Limb (tissue), 2 donors: ENCODE data around the gene PRSS12.
"Not testable (repeated sequence)": the region's sequence is repeated elsewhere in the genome, so short reads cannot be mapped to it uniquely, and the experiment has no call there.

Experiments used
- DNase-seq, 2 donors: peaks; one replicate each; pipeline ENCODE4 v3.0.0-alpha.2; 2016; ENCODE audit errors: extremely low spot score in 2 of 2

PRSS12 gene

DNA sequence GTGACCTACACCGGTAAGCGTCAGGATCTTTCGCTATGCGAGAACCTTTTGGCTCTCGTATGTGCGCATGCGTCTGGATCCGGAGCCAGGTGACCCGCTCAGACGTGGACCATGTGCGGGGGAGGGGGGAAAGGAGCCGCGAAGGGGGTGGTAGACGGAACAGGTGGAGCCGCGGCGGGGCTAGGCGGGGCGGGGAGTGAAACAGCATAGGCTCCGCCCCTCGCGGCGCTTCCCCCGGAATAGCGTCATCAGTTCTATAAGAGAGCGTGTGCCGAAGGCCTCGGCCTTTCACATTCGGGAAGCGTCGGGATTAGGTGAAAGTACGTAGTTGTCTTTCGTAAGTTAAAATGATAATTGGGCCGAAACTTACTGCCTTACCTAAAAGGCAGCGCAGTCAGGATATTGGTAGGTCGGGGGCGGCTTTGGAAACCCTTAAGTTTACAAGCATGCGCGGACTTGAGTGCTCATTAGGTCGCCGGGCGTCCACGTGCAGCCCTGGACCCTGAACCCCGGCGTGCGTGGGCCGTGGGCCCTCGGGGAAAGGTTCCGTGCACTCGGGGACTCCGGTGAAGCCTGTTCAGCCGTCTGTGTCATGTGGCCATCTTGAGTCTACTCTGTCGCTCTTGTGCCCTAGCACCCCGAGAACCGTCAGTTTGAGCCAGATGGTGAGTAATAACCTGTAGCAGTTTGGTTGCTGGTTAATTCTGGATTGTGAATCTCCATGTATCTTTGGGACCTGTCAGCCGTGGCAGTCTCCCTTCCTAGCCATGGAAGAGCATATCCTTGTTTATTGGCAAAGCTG is 74.1 kb downstream of the PRSS12 start:
- DNase-seq, result peak; percentile 96 to 97

DNA sequence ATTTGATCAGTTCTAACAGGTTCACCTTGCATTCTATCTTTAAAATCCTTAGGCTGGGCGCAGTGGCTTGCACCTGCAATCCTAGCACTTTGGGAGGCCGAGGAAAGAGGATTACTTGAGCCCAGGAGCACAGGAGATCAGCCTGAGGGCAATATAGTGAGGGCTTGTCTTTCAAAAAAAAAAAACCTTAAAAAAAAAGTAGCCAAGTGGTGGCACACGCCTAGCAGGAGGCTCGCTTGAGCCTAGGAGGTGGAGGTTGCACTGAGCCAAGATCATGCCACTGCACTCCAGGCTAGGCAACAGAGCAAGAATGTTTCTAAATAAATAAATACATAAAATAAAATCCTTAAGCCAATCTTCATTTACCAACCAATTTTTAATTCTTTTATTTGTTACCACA is 75.6 kb downstream of the PRSS12 start:
- no peak for DNase-seq

DNA sequence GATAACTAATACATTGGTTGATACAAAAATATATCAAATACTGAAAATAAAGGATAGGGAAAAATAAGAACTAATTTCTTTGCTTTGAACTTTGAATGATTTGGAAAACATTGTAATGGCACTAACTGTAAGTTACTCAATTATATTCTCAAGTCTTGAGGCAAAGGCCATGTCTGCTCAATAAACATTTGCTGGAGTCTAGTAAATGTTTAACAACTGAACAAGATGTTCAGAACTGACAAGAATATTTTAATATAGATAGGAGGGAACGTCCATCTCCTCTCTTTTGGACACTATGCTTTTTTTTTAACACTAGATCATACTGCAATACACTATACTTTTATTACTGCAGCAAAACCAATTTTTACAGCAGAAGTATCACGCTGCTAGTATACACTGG is 76.2 kb downstream of the PRSS12 start:
- DNase-seq, result no peak

DNA sequence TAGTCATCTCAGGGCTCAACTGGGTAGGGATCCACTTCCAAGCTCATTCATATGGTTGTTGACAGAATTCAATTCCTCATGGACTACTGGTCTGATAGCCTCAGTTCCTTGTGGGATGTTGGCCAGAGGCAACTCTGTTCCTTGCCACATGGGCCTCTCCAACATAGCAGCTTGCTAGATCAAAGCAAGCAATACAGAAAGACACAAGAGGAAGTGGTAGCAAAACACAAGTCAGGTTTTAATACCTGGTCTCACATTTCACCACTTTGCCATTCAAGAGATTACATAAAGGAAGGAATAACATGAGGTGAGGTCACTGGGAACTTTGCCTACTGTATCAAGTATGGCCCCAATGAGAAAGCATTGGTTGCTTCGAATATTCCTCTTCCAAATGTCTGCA is 79.2 kb downstream of the PRSS12 start:
- no peak for DNase-seq

DNA sequence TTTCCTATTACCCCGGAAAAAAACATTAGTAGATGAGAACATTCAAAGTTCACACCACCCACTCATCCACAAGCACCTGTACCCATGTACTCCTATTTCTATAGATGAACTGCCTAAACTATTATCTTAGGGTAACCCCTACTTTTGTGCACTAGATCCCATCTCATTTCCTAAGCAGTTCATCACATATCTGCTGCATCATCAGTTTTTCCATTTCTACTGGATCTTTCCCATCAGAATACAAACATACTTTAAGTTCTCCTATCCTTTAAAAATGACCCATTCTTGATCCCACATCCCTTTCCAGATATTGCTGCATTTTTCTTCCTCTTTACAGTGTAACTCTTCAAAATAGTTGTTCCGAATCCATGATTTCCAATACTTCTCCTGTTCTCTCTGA is 81.0 kb downstream of the PRSS12 start:
- DNase-seq, result no peak

DNA sequence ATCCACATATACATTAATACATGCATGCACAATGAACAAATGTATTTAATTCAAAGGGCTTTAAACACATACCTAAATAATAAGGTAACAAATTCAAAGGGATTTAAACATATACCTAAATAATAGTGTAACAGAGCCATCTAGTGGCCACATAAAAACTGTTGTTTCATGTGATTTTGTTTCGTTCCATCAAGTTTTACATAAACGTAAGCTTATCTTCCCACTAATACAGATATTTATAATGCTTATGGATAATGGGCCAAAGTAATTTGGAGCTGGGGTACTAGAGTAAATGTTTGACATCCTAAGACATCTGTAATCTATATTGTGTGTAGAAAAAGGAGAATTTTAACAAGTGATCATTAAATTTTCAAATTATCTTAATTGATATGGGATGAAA is 82.3 kb downstream of the PRSS12 start:
- peak in 1 of 2 donors; percentile 61 for DNase-seq

DNA sequence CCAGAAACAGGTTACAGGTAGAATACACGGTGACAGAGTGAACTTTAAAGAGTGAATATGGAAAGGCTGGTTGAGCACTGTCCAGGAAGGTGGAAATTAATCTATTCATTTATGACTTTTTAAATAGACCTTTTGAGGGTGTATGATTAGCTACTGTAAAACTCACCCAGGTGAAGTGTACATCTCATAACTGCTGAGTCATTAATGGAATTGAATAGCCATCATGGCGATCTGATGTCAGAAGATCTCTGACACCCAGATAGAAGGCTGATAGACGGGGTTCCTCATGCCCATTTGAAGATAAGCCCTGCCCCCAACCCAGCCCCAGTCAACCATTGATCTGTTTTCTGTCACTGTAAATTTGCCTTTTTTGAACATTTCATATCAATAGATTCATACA is 84.0 kb downstream of the PRSS12 start:
- no peak for DNase-seq

DNA sequence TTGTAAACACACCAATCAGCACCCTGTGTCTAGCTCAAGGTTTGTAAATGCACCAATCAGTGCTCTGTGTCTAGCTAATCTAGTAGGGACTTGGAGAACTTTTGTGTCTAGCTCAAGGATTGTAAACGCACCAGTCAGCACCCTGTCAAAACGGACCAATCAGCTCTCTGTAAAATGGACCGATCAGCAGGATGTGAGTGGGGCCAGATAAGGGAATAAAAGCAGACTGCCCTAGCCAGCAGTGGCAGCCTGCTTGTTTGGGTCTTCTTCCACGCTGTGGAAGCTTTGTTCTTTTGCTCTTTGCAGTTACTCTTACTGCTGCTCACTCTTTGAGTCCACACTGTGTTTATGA is 86.7 kb downstream of the PRSS12 start:
- not testable (repeated sequence) for DNase-seq

DNA sequence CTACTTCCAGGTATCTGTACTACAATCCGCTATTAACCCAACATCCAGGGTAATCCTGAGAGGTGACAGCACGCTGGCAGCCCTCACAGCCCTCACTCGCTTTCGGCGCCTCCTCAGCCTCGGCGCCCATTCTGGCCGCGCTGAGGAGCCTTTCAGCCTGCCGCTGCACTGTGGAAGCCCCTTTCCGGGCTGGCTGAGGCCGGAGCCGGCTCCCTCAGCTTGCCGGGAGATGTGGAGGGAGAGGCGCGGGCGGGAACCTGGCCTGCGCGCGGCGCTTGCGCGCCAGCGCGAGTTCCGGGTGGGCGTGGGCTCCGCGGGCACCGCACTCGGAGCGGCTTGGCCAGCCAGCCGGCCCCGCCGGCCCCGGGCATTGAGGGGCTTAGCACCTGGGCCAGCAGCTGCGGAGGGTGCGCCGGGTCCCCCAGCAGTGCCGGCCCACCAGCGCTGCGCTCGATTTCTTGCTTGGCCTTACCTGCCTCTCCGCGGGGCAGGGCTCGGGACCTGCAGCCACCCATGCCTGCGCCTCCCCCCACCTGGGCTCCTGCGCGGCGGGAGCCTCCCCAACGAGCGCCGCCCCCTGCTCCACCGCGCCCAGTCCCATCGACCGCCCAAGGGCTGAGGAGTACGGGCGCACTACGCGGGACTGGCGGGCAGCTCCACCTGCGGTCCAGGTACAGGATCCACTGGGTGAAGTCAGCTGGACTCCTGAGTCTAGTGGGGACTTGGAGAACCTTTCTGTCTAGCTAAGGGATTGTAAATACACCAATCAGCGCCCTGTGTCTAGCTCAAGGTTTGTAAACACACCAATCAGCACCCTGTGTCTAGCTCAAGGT is 87.3 kb downstream of the PRSS12 start:
- peak in 1 of 2 donors; percentile 76 for DNase-seq

DNA sequence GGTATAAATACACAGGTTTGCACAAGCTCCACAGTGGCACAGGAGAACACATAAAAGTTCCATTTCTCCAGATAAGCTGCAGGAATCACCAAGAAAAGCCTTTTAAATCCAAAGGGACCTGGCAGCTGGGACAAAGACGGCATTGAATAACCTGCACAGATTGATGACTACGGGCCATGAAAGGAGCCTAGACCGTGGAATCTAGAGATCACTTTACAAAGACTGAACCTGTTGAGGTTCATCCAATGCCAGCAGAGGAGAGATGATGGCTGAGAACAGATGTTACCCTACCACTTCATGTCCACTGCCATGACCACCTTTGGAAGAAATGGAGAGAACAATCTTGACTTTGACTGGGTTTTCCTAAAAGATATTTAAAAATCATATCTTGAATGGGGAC is 88.7 kb downstream of the PRSS12 start:
- no peak for DNase-seq

DNA sequence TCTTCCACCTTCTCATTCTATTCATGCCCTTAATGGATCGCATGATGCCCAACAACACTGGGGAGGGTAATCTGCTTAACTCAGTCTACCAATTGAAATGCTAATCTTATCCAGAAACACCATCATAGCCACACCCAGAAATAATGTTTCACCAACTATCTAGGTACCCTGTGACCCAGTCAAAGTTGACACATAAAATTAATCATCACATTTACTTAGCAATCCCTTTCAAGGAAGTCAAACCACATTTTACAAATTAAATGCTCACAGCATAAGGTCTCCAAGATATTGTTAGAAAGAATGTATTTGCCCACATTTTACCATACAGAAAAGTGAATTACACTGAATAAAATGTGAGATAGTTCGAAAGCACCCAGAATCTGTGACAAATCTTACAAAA is 92.5 kb downstream of the PRSS12 start:
- DNase-seq, result no peak

DNA sequence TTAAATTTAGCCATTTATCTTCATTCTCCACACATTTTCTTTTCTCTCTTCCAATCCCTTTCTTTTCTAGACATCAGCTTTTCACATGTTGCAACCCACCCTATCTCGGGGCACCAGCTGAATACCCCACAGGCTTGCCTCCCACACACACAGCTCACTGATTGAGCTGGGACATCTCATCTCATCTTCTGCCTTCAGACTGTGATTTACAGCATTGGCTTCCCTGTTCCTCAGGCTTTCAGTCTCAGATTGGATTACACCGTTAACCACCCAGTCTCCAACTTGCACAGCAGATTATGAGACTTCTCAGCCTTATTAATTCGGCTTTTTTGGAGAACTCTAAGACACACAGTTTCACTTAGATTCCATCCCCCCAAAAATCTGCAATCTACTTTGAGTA is 93.7 kb downstream of the PRSS12 start:
- no peak for DNase-seq

DNA sequence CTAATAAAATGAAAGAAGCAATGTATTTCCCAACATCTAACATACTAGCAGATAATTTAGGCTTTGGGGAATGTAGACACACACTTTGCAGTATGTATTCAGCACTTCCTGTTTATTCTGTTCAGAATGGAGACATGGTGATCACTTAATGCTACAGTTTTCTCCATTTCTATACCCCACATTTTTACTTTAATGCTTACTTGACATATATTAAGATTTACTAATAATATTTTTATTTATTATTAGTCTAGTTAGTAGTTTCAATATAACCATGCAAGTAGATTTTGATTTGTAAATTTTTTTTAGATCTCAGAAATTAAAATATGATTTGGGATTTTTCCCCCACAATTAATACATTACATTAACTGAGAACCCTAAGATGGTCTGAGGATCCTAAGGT is 98.4 kb downstream of the PRSS12 start:
- no peak for DNase-seq

DNA sequence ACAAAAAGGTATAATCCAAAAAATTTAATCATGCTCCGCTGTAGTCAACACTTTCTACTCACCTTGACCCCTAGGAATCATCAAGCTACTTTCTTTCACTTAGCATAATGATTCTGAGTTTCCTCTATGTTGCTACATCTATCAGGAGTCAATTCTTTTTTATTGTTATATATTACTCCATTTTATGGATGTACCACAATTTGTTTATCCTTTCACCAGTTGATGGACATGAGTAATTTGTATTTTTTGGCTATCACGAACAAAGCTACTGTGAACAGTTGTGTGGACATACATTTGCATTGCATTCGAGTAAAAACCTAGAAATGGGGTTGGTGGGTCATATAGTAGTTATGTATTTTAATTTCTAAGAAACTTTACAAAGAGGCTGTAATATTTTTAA is 102.9 kb downstream of the PRSS12 start:
- DNase-seq, result no peak

DNA sequence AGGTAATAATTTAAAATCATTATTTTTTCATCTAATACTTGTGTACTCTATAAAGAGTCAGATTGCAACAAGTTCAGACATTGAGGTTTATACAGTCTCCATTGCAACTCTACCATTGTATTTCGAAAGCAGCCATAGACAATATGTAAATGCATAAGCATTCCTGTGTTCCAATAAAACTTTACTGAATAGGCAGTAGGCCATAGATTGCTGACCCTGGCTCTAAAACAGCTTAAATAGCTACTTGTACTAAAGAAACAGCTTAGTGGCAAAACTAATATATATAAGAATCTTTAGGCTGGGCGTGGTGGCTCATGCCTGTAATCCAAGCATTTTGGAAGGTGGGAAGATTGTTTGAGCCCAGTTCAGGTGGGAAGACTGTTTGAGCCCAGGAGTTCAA is 115.3 kb downstream of the PRSS12 start:
- DNase-seq, result no peak

DNA sequence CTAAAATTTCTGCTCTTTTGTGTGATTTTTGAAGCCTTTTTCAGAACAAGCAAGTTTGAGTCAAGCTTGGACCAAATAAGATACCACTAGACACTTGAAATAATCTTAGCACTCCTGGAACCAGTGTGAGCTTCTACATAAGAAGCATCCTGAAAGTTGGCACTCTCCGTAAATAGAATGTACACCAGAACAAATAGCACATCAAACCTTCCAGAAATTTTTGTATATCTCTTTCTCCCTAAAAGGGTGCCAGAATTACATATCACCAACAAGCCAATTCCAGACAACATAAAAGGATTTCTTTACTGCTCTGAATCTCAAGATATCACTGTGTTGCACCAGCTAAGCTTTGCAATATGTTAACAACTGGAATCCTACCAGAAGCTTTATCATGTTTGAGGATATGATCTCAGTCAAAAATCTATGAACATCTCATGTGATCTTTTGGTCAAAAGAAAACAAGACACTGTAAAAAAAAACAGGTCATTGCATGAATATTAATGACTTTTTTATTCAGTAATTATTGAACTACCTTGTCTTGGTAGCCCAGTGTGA is 117.2 kb downstream of the PRSS12 start:
- no peak for DNase-seq
